HCT116 (cell line): ENCODE results near the gene ZBTB7C. TPM values are rescaled to one million over a fixed set of nuclear protein-coding genes. Genes with fewer than 3 reads are reported as not detected.

ENCODE experiments used
- ATAC-seq: fragments of 200-7000 bp; cut with Tn5 transposase; 2 replicates; pipeline ENCODE4 v1.9.1; 2020; ENCODE audit warnings: mild to moderate bottlenecking, moderate library complexity
- BruUV-seq: library from RNA; stranded (reverse); fragments of 400-500 nt; replicated peaks from 2 replicates; lab custom pipeline; 2021; lab: Mats Ljungman, UMichigan
- CTCF ChIA-PET: fragments of 300-600 bp; sonication (Branson Sonifier 250); formaldehyde crosslinking; loops from one replicate; lab custom pipeline; 2021; ENCODE audit warnings: antibody characterized with exemption; lab: Charles Lee
- POLR2A ChIA-PET: fragments of 300-600, 350-600 bp; sonication (Branson Sonifier 250); formaldehyde crosslinking; loops from one replicate; lab custom pipeline; 2021; ENCODE audit warnings: antibody characterized with exemption; lab: Charles Lee
- RAD21 ChIA-PET, 2 experiments: fragments of 300-600 bp; sonication (Branson Sonifier 250); formaldehyde crosslinking; loops; one replicate each; lab custom pipeline; 2023; ENCODE audit warnings: low total read pairs in 2 of 2; ENCODE audit not compliant: uncharacterized antibody in 2 of 2, unreplicated experiment in 2 of 2, low non-redundant PET in 1 of 2; lab: Charles Lee
- DNase-seq: peaks from one replicate; pipeline ENCODE4 v3.0.0-alpha.2; 2010; ENCODE audit warnings: low read depth, low spot score
- H2AFZ ChIP-seq: fragments of 200-600 bp; shearing (Covaris generic), sonication (generic); 2 replicates; pipeline ENCODE4 v1.6.1; 2017; ENCODE audit warnings: low read depth, mixed run types, mixed read lengths, antibody characterized with exemption, low read length; ENCODE audit not compliant: poor library complexity, severe bottlenecking
- H3K27ac ChIP-seq: 2 replicates; pipeline ENCODE4 v1.5.1; 2012; ENCODE audit warnings: low read depth, low read length
- H3K27me3 ChIP-seq: fragments of 200-600 bp; sonication (generic); 2 replicates; pipeline ENCODE4 v1.6.1; 2016; ENCODE audit warnings: mixed run types, low read length, mixed read lengths; ENCODE audit not compliant: insufficient read depth
- H3K36me3 ChIP-seq, 2 experiments: fragments of 200-500 bp in 1 of 2; fragments of 200-600 bp in 1 of 2; sonication (Bioruptor generic) in 1 of 2; sonication (generic) in 1 of 2; 2 replicates each; pipeline versions ENCODE4 v1.5.1 to v1.6.1; 2014 to 2016; ENCODE audit warnings: low read length in 2 of 2, inconsistent platforms in 1 of 2, mixed read lengths in 1 of 2, mixed run types in 1 of 2; ENCODE audit not compliant: insufficient read depth in 2 of 2, control insufficient read depth in 1 of 2
- H3K4me1 ChIP-seq, 2 experiments: fragments of 200-600 bp in 1 of 2; sonication (generic) in 1 of 2; 2 replicates each; pipeline versions ENCODE4 v1.5.1 to v1.6.1; 2012 to 2017; ENCODE audit warnings: low read length in 2 of 2, inconsistent platforms in 1 of 2, mild to moderate bottlenecking in 1 of 2, mixed read lengths in 1 of 2, mixed run types in 1 of 2, moderate library complexity in 1 of 2; ENCODE audit not compliant: insufficient read depth in 2 of 2, control insufficient read depth in 1 of 2
- H3K4me2 ChIP-seq: fragments of 200-600 bp; sonication (generic); 2 replicates; pipeline ENCODE4 v1.6.1; 2017; ENCODE audit warnings: mixed run types, low read length, mixed read lengths
- H3K4me3 ChIP-seq, 2 experiments: fragments of 200-600 bp in 1 of 2; sonication (generic) in 1 of 2; replicated peaks in 1 of 2; 2 replicates each; pipeline ENCODE4 v1.5.1; 2011 to 2016; ENCODE audit warnings: low read length in 2 of 2, control low read depth in 1 of 2, low read depth in 1 of 2, mild to moderate bottlenecking in 1 of 2, mixed read lengths in 1 of 2, mixed run types in 1 of 2
- H3K79me2 ChIP-seq: fragments of 200-600 bp; sonication (generic); 2 replicates; pipeline ENCODE4 v1.6.1; 2017; ENCODE audit warnings: mild to moderate bottlenecking, mixed run types, low read length, moderate library complexity, mixed read lengths; ENCODE audit not compliant: insufficient read depth
- H3K9ac ChIP-seq: fragments of 200-600 bp; sonication (generic); 2 replicates; pipeline ENCODE4 v1.6.1; 2016; ENCODE audit warnings: low read length, mixed read lengths
- H3K9me2 ChIP-seq: fragments of 200-600 bp; sonication (generic), shearing (Covaris generic); 2 replicates; pipeline ENCODE4 v1.6.1; 2017; ENCODE audit warnings: mixed run types, mild to moderate bottlenecking, moderate library complexity; ENCODE audit not compliant: insufficient read depth
- H3K9me3 ChIP-seq, 2 experiments: fragments of 200-500 bp in 1 of 2; fragments of 200-600 bp in 1 of 2; sonication (Bioruptor generic) in 1 of 2; sonication (generic) in 1 of 2; 2 replicates each; pipeline ENCODE4 v1.6.1; 2014 to 2017; ENCODE audit warnings: low read length in 2 of 2, mixed read lengths in 2 of 2, inconsistent platforms in 1 of 2, low read depth in 1 of 2, mild to moderate bottlenecking in 1 of 2, mixed run types in 1 of 2, moderate library complexity in 1 of 2; ENCODE audit not compliant: control insufficient read depth in 1 of 2, insufficient read depth in 1 of 2
- H4K20me1 ChIP-seq: fragments of 200-600 bp; sonication (generic), shearing (Covaris generic); 2 replicates; pipeline ENCODE4 v1.6.1; 2017; ENCODE audit warnings: mixed run types, mild to moderate bottlenecking, moderate library complexity; ENCODE audit not compliant: insufficient read depth
- CBX3 ChIP-seq: IDR thresholded peaks from 2 replicates; pipeline ENCODE4 v1.6.1; 2012; ENCODE audit warnings: low read depth
- EZH2 ChIP-seq: fragments of 200-600 bp; sonication (generic); IDR thresholded peaks from 2 replicates; pipeline ENCODE4 v1.6.1; 2017; ENCODE audit warnings: antibody characterized with exemption, mixed run types
- EZH2phosphoT487 ChIP-seq: fragments of 200-600 bp; IDR thresholded peaks from 2 replicates; pipeline ENCODE4 v1.6.1; 2018; ENCODE audit warnings: antibody characterized with exemption, borderline replicate concordance
- FOSL1 ChIP-seq: IDR thresholded peaks from 2 replicates; pipeline ENCODE4 v1.6.1; 2012; ENCODE audit warnings: low read depth
- SIN3A ChIP-seq: IDR thresholded peaks from 2 replicates; pipeline ENCODE4 v1.6.1; 2012; ENCODE audit warnings: low read depth
- SP1 ChIP-seq: IDR thresholded peaks from 2 replicates; pipeline ENCODE4 v1.6.1; 2012; ENCODE audit warnings: low read depth
- ZNF274 ChIP-seq: fragments of 200-500 bp; sonication (Bioruptor generic); IDR thresholded peaks from 2 replicates; pipeline ENCODE4 v1.6.1; 2014; ENCODE audit warnings: mild to moderate bottlenecking, low read depth, low read length, inconsistent platforms
- intact Hi-C: fragments of 100-400 bp; cut with micrococcal nuclease; formaldehyde crosslinking; loops from 2 replicates; pipeline ENCODE4 v1.10.0; 2022
- total RNA-seq: library from RNA; stranded (reverse); gene quantifications from one replicate; pipeline ENCODE4 v1.2.1, GENCODE V29; 2021; ENCODE audit not compliant: unreplicated experiment
- TF ChIP-seq, protein P1 (sequence below), 3 experiments: fragments of 200-600 bp in 1 of 3; sonication (generic) in 1 of 3; IDR thresholded peaks in 2 of 3; conservative IDR thresholded peaks in 1 of 3; 2 replicates each; pipeline ENCODE4 v1.5.1; 2012 to 2017; ENCODE audit warnings: low read depth in 2 of 3, low read length in 2 of 3, antibody characterized with exemption in 1 of 3, borderline replicate concordance in 1 of 3, control low read depth in 1 of 3, mild to moderate bottlenecking in 1 of 3, mixed read lengths in 1 of 3, mixed run types in 1 of 3, moderate library complexity in 1 of 3; ENCODE audit not compliant: insufficient read depth in 1 of 3

Gene ZBTB7C
- total RNA-seq, 1 experiment from 2014 or later, result 0.37 TPM

DNA sequence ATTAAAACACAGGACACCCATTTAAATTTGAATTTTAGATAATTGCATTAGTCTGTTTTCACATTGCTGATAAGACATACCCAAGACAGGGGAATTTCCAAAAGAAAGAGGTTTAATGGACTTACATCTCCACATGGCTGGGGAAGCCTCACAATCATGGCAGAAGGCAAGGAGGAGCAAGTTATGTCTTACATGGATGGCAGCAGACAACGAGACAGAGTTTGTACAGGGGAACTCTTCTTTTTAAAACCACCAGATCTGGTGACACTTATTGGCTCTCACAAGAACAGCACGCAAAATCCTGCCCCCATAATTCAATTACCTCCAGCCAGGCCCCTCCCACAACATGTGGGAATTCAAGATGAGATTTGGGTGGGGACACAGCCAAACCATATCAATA is 398.9 kb downstream of the ZBTB7C start (continued):
- TF ChIP-seq, protein P1, sequence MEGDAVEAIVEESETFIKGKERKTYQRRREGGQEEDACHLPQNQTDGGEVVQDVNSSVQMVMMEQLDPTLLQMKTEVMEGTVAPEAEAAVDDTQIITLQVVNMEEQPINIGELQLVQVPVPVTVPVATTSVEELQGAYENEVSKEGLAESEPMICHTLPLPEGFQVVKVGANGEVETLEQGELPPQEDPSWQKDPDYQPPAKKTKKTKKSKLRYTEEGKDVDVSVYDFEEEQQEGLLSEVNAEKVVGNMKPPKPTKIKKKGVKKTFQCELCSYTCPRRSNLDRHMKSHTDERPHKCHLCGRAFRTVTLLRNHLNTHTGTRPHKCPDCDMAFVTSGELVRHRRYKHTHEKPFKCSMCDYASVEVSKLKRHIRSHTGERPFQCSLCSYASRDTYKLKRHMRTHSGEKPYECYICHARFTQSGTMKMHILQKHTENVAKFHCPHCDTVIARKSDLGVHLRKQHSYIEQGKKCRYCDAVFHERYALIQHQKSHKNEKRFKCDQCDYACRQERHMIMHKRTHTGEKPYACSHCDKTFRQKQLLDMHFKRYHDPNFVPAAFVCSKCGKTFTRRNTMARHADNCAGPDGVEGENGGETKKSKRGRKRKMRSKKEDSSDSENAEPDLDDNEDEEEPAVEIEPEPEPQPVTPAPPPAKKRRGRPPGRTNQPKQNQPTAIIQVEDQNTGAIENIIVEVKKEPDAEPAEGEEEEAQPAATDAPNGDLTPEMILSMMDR (IDR thresholded peaks at IDR 0.05 in 2 of 3, conservative IDR thresholded peaks at IDR 0.05 in 1 of 3; ENCODE audit: borderline replicate concordance in 1 of 3, insufficient read depth in 1 of 3, low read depth in 2 of 3, low read length in 2 of 3), result no peak
- TF ChIP-seq EZH2, result no peak

DNA sequence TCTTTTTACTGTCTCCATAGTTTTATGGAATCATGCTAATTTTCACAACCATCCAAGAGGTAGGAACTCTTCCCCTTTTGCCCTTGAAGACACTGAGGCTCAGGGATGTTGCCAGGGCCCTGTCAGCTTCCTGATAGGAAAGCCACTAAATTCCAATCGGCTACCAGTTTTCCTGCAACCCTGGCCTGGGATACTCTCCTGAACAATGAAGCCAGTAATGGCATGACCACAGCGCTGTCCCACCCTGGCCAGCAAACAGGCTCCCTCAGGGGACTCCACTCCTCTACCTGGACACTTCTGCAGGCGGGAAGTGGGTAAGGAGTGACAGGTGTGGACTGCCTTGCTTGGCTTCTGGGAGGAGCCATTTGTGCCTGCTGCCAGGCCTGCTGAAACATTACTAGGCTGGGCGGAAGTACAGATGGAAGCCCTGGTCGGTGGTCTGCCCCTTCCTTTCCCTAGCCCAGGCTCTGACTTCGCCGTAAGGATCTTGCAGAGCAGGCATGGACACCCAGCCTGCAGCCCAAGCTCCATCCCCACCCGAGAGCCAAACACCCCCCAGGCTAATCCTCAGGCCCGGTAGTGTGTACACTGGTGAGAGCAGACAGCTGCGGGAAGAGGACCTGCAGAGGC is 400.0 kb downstream of the ZBTB7C start:
- BruUV-seq, result no TSS peak
- H3K4me3 ChIP-seq, result peak overlapping the region in 1 of 2 experiments; percentile 61; a peak in 2 of 4 replicates
- DNase-seq, result no peak
- ATAC-seq, result no peak
- no peaks in the 10 kb centered on the region for H3K9me3 ChIP-seq
- H3K4me1 ChIP-seq, result peaks cover 20% of the 10 kb centered on the region in 2 experiments
- peak overlapping the region; percentile 94 for H3K4me2 ChIP-seq
- TF ChIP-seq EZH2phosphoT487 (no peak), SP1 (no peak), SIN3A (no peak), FOSL1 (no peak), CBX3 (no peak), ZNF274 (no peak)
- TF ChIP-seq, protein P1 (IDR thresholded peaks at IDR 0.05 in 2 of 3, conservative IDR thresholded peaks at IDR 0.05 in 1 of 3; ENCODE audit: borderline replicate concordance in 1 of 3, insufficient read depth in 1 of 3, low read depth in 2 of 3, low read length in 2 of 3), result no peak
- H3K79me2 ChIP-seq, result no peaks in the 10 kb centered on the region
- intact Hi-C loops, result loop anchor here (10.0 kb wide), 1 partner anchor 854 kb away; the partner anchor contains the start of gene HDHD2
- H3K27me3 ChIP-seq, result no peaks in the 10 kb centered on the region
- ChIA-PET CTCF (no interaction called here), POLR2A (no interaction called here), RAD21 (no interaction called here)
- no peak overlapping the region for H3K27ac ChIP-seq
- no peaks in the 10 kb centered on the region for H3K9me2 ChIP-seq
- no peaks in the 10 kb centered on the region for H3K36me3 ChIP-seq
- peak overlapping the region; percentile 92 for H2AFZ ChIP-seq
- no peak overlapping the region for H3K9ac ChIP-seq
- H4K20me1 ChIP-seq, result no peaks in the 10 kb centered on the region
